Activated naive CD8-positive, alpha-beta T cell (primary cell): ENCODE data around the gene LRRC4C.

Experiments used
- H3K27ac Mint-ChIP-seq: one replicate; pipeline ENCODE4 v1.8.0; 2021; ENCODE audit warnings: mixed read lengths
- H3K27me3 Mint-ChIP-seq: one replicate; pipeline ENCODE4 v1.8.0; 2021; ENCODE audit warnings: mixed read lengths
- H3K36me3 Mint-ChIP-seq: one replicate; pipeline ENCODE4 v1.8.0; 2021; ENCODE audit warnings: mixed read lengths
- H3K4me1 Mint-ChIP-seq: one replicate; pipeline ENCODE4 v1.8.0; 2021; ENCODE audit warnings: low read depth, mixed read lengths
- H3K4me3 Mint-ChIP-seq: one replicate; pipeline ENCODE4 v1.8.0; 2021; ENCODE audit warnings: mild to moderate bottlenecking, mixed read lengths
- H3K9me3 Mint-ChIP-seq: one replicate; pipeline ENCODE4 v1.8.0; 2021; ENCODE audit warnings: low read depth, mixed read lengths

LRRC4C gene

DNA sequence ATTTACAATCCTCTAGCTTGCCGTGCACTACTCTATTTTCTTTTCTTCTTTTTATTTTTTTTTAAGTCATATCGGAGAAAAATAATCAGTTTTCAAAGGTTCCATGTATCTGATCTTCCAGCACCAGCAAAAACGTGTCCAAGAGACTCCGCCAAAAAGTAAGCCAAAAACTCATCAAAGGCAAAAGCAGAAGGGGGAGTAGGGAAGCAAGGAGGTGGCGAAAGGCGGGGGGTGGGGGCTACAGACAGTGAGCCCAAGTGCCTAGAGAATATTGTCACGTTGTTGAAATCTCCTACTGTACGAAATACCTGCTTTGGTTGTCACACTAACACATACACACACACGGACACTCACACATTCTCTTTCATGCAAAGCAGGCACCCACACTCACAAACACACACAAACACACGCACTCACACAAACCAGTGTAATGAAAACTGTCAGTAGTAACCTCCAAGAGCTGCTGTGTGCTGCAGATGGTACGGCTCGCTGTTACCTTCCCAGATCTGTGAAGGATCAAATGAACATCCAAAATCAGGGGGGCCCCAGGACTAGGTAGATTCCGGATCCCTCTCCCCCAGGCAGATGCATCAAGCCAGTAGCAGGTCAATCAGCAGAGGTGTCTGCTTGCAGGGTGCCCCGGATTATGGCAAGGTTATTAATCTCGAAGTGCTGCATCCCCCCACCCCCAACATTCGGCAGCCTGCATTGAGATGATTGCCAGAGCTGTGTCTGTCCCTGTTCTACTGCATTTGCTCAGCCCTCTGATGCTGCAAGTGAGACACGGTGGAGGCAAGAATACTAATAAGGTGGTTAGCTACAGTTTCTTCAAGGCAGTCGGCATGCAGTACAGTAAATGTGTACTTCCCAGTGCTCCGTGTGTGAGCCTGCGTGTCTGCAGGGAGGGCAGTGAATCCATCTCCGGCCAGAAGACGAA lies at the start of gene LRRC4C:
Gene LRRC4C (minus strand): TSS at position 188 of the 937 bp plus-strand sequence.
- no peaks in the 10 kb centered on the region for H3K4me1 Mint-ChIP-seq
- peaks cover 10% of the 10 kb centered on the region for H3K27me3 Mint-ChIP-seq
- no peak within 1 kb of the TSS for H3K4me3 Mint-ChIP-seq
- no peaks in the 10 kb centered on the region for H3K9me3 Mint-ChIP-seq
- no peak within 1 kb of the TSS for H3K27ac Mint-ChIP-seq
- H3K36me3 Mint-ChIP-seq = no peaks in the 10 kb centered on the region

GRCh38 chr11:41508121-41508520 lies 48.7 kb upstream of the LRRC4C start:
- H3K27me3 Mint-ChIP-seq = no peaks in the 10 kb centered on the region
- no peaks in the 10 kb centered on the region for H3K36me3 Mint-ChIP-seq
- H3K4me1 Mint-ChIP-seq = no peaks in the 10 kb centered on the region
- H3K4me3 Mint-ChIP-seq = no peak overlapping the region
- H3K27ac Mint-ChIP-seq = no peak overlapping the region
- H3K9me3 Mint-ChIP-seq = peaks cover 18% of the 10 kb centered on the region

GRCh38 chr11:41499429-41499828 lies 40.0 kb upstream of the LRRC4C start:
- Mint-ChIP-seq H3K4me1 (no peaks in the 10 kb centered on the region), H3K9me3 (peaks cover 15% of the 10 kb centered on the region), H3K27me3 (no peaks in the 10 kb centered on the region), H3K27ac (no peak overlapping the region), H3K4me3 (no peak overlapping the region), H3K36me3 (no peaks in the 10 kb centered on the region)

DNA sequence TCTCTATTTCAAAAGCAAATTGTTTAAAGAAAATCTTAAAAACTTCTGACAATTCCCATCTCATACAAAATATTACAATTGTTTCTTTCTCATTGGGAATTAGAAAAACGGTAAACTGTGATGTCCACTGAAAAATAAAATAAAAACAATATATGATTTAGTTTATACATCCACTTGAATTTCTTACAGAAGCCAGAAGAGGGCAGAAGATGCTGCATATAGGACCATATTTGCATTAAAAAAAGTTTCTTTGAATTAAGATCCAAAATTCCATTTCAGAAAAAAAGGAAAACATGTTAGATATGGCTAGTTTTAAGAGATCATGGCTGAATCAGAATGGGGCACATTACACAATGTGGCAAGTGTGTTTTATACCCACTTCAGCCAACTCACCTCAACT lies 39.3 kb upstream of the LRRC4C start:
- Mint-ChIP-seq H3K4me1 (no peaks in the 10 kb centered on the region), H3K9me3 (peaks cover 15% of the 10 kb centered on the region), H3K4me3 (no peak overlapping the region), H3K27me3 (no peaks in the 10 kb centered on the region), H3K36me3 (no peaks in the 10 kb centered on the region), H3K27ac (no peak overlapping the region)

GRCh38 chr11:41497974-41498373 lies 38.5 kb upstream of the LRRC4C start:
- Mint-ChIP-seq H3K9me3 (peaks cover 15% of the 10 kb centered on the region), H3K36me3 (no peaks in the 10 kb centered on the region), H3K27ac (no peak overlapping the region), H3K4me3 (no peak overlapping the region), H3K4me1 (no peaks in the 10 kb centered on the region), H3K27me3 (no peaks in the 10 kb centered on the region)

- H3K4me1 Mint-ChIP-seq = no peaks in the 10 kb centered on the region
- no peaks in the 10 kb centered on the region for H3K36me3 Mint-ChIP-seq
- no peaks in the 10 kb centered on the region for H3K27me3 Mint-ChIP-seq
- H3K4me3 Mint-ChIP-seq = no peak overlapping the region
- peaks cover 7% of the 10 kb centered on the region for H3K9me3 Mint-ChIP-seq
- H3K27ac Mint-ChIP-seq = no peak overlapping the region
Measured at GRCh38 chr11:41494716-41495115, 35.3 kb upstream of the LRRC4C start.

GRCh38 chr11:41486424-41486823 lies 27.0 kb upstream of the LRRC4C start:
- peaks cover 8% of the 10 kb centered on the region for H3K9me3 Mint-ChIP-seq
- H3K36me3 Mint-ChIP-seq = no peaks in the 10 kb centered on the region
- H3K4me1 Mint-ChIP-seq = no peaks in the 10 kb centered on the region
- H3K27ac Mint-ChIP-seq = no peak overlapping the region
- H3K4me3 Mint-ChIP-seq = no peak overlapping the region
- no peaks in the 10 kb centered on the region for H3K27me3 Mint-ChIP-seq

- Mint-ChIP-seq H3K4me3 (no peak overlapping the region), H3K4me1 (no peaks in the 10 kb centered on the region), H3K9me3 (peaks cover 8% of the 10 kb centered on the region), H3K27ac (no peak overlapping the region), H3K27me3 (no peaks in the 10 kb centered on the region), H3K36me3 (no peaks in the 10 kb centered on the region)
Measured at GRCh38 chr11:41483956-41484355, 24.5 kb upstream of the LRRC4C start.

DNA sequence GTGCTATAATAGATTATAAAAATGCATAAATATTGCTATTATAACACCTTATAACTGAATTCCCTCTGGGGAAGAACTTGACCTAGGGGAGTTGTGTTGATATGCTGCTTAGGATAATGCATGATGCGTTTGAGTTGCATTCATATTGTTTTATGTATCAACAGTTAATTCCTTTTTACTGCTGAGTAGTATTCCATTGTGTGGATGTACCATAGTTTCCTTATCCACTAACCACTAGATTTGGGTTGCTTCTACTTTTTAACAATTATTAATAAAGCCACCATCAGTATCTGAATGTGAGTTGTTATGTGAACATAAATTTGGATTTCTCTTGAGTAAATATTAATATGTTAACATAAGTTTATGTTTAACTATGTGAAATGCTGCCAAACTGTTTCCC lies 19.7 kb upstream of the LRRC4C start:
- H3K27me3 Mint-ChIP-seq = no peaks in the 10 kb centered on the region
- peaks cover 13% of the 10 kb centered on the region for H3K9me3 Mint-ChIP-seq
- no peaks in the 10 kb centered on the region for H3K36me3 Mint-ChIP-seq
- H3K4me1 Mint-ChIP-seq = no peaks in the 10 kb centered on the region
- H3K4me3 Mint-ChIP-seq = no peak overlapping the region
- H3K27ac Mint-ChIP-seq = no peak overlapping the region

- Mint-ChIP-seq H3K27me3 (peaks cover 10% of the 10 kb centered on the region), H3K36me3 (no peaks in the 10 kb centered on the region), H3K4me3 (no peak overlapping the region), H3K9me3 (no peaks in the 10 kb centered on the region), H3K4me1 (no peaks in the 10 kb centered on the region), H3K27ac (no peak overlapping the region)
Measured at GRCh38 chr11:41461057-41461681, 1.7 kb upstream of the LRRC4C start.

GRCh38 chr11:41458641-41459040 lies 811 bp downstream of the LRRC4C start:
- no peaks in the 10 kb centered on the region for H3K4me1 Mint-ChIP-seq
- peaks cover 10% of the 10 kb centered on the region for H3K27me3 Mint-ChIP-seq
- H3K4me3 Mint-ChIP-seq = no peak overlapping the region
- H3K9me3 Mint-ChIP-seq = no peaks in the 10 kb centered on the region
- H3K36me3 Mint-ChIP-seq = no peaks in the 10 kb centered on the region
- H3K27ac Mint-ChIP-seq = no peak overlapping the region

DNA sequence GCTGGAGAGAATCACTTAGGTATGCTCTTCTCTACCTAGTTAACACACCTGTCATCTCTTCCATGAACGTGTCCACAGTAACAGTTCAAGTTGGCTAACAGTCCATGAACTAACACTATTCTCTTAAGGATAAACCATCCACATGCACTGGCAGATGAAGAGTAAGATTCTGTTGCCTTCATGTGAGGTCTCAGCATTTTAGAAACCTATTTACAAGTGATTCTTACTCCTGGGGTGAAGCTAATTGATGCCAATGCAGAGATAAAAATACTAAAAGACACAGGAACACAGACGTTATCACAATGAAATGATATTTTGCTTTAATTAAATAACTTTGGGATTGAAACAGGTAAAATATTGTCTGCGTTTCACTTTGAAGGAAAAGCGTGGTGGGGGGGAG lies 1.3 kb downstream of the LRRC4C start:
- no peak overlapping the region for H3K4me3 Mint-ChIP-seq
- no peaks in the 10 kb centered on the region for H3K36me3 Mint-ChIP-seq
- H3K4me1 Mint-ChIP-seq = no peaks in the 10 kb centered on the region
- H3K9me3 Mint-ChIP-seq = no peaks in the 10 kb centered on the region
- H3K27ac Mint-ChIP-seq = no peak overlapping the region
- peaks cover 10% of the 10 kb centered on the region for H3K27me3 Mint-ChIP-seq

DNA sequence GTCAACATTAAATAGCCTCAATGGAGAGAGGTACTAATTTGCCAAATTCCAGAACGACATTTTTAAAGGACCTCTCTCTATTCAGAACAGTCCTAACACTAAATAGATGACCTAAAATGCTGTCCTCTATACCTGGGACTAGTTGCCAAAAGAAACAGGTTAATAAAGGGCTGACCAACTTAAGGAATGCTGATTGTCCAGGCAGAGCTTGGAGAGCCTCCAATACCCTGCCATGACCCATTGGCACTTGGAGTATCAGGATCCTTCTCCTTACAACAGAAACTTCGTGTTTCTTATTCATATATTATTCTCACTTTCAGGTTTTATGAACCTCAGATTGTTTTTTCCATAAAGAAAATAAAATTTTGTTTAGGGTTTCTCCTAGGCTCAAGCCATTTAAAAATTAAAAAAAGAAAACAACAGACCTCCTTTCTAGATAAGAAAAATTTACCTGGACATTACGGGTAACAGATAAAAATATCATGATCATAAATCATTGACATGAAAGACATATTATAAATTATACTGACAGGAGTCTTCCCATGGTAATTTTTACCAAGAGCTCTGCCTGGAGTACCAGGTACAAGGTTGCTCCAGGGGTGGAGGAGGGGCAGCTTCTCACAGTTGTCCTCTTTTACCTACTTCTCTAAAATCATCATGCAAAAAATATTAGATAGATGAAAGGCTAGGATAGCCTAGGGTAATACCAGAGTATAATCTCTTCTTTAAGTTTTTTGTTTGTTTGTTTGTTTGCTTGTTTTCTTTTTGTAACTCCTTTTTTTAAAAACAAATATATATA lies 2.0 kb downstream of the LRRC4C start:
- Mint-ChIP-seq H3K27ac (no peak overlapping the region), H3K4me1 (no peaks in the 10 kb centered on the region), H3K27me3 (peaks cover 10% of the 10 kb centered on the region), H3K4me3 (no peak overlapping the region), H3K9me3 (no peaks in the 10 kb centered on the region), H3K36me3 (no peaks in the 10 kb centered on the region)

GRCh38 chr11:41456269-41456668 lies 3.2 kb downstream of the LRRC4C start:
- Mint-ChIP-seq H3K27ac (no peak overlapping the region), H3K36me3 (no peaks in the 10 kb centered on the region), H3K4me3 (no peak overlapping the region), H3K27me3 (peaks cover 10% of the 10 kb centered on the region), H3K4me1 (no peaks in the 10 kb centered on the region), H3K9me3 (peaks cover 2% of the 10 kb centered on the region)

- H3K27me3 Mint-ChIP-seq = no peaks in the 10 kb centered on the region
- H3K9me3 Mint-ChIP-seq = peaks cover 3% of the 10 kb centered on the region
- H3K36me3 Mint-ChIP-seq = no peaks in the 10 kb centered on the region
- no peak overlapping the region for H3K4me3 Mint-ChIP-seq
- no peaks in the 10 kb centered on the region for H3K4me1 Mint-ChIP-seq
- no peak overlapping the region for H3K27ac Mint-ChIP-seq
Measured at GRCh38 chr11:41451011-41451410, 8.4 kb downstream of the LRRC4C start.
